22Rv1 (cell line): ENCODE measurements around the gene ZBTB20.

Source experiments
- ZFX ChIP-seq: fragments of 450-650 bp; IDR thresholded peaks from 2 replicates; pipeline ENCODE4 v1.6.1; 2017; ENCODE audit warnings: antibody characterized with exemption, borderline replicate concordance
- TF ChIP-seq, protein P1 (sequence below): fragments of 450-650 bp; IDR thresholded peaks from 2 replicates; pipeline ENCODE4 v1.5.1; 2017; ENCODE audit warnings: mild to moderate bottlenecking

DNA sequence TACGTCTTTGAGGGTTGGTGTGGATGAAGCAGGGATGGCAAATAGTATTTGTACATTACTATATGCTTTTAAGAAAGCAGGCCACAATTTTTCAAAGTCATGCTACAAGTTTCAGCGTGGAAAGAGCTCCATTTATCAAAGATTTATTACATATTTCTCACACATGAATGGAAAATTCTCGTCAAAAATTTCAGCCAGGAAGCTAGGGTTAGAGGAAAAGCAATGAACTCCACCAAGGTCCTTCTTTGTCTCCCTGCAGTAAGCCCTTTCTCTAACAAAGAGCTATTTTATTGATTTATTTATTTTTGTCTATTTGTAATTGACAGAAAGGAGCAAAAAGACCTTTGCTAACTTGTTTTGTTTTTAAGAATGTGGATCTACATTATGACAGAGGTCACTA, 7.5 kb upstream of the ZBTB20 start:
- TF ChIP-seq, protein P1, sequence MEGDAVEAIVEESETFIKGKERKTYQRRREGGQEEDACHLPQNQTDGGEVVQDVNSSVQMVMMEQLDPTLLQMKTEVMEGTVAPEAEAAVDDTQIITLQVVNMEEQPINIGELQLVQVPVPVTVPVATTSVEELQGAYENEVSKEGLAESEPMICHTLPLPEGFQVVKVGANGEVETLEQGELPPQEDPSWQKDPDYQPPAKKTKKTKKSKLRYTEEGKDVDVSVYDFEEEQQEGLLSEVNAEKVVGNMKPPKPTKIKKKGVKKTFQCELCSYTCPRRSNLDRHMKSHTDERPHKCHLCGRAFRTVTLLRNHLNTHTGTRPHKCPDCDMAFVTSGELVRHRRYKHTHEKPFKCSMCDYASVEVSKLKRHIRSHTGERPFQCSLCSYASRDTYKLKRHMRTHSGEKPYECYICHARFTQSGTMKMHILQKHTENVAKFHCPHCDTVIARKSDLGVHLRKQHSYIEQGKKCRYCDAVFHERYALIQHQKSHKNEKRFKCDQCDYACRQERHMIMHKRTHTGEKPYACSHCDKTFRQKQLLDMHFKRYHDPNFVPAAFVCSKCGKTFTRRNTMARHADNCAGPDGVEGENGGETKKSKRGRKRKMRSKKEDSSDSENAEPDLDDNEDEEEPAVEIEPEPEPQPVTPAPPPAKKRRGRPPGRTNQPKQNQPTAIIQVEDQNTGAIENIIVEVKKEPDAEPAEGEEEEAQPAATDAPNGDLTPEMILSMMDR = no peak
- no peak for TF ChIP-seq ZFX
